SK-MEL-5 (cell line): Measurements from ENCODE around the gene CPXM2. TPM values are rescaled to one million over a fixed set of nuclear protein-coding genes. Genes with fewer than 3 reads are reported as not detected.

Source experiments
- DNase-seq: peaks from one replicate; pipeline ENCODE4 v3.0.0-alpha.2; 2016; ENCODE audit warnings: low read depth, low spot score
- in situ Hi-C: cut with HindIII; loops from 2 replicates; pipeline ENCODE4 v1.10.0; 2016; ENCODE audit warnings: low sequenced_read_pairs, high pct_unique_total_duplicates, low pct_unique_long_range_greater_than_20kb
- total RNA-seq: library from RNA; depleted of rRNA; stranded (reverse); fragments of >200 nt; shearing (Covaris generic); gene quantifications from 2 replicates; pipeline ENCODE4 v1.2.3, GENCODE V29; 2014

The CPXM2 gene
- total RNA-seq, 1 experiment from 2014 or later, result 1.2 TPM

GRCh38 chr10:123771877-123772644, 119.5 kb downstream of the CPXM2 start:
- in situ Hi-C loops, result no loop called here
- DNase-seq, result no peak

- DNase-seq, result no peak
- in situ Hi-C loops, result no loop called here
Observed at GRCh38 chr10:123769647-123770046, 122.0 kb downstream of the CPXM2 start.

GRCh38 chr10:123766761-123767160, 124.8 kb downstream of the CPXM2 start:
- in situ Hi-C loops, result no loop called here
- DNase-seq, result no peak

- DNase-seq, result no peak
- in situ Hi-C loops, result no loop called here
Observed at GRCh38 chr10:123766012-123766411, 125.6 kb downstream of the CPXM2 start.

- DNase-seq, result no peak
- in situ Hi-C loops, result no loop called here
Observed at GRCh38 chr10:123761666-123762230, 129.9 kb downstream of the CPXM2 start.

- DNase-seq, result no peak
- in situ Hi-C loops, result no loop called here
Observed at GRCh38 chr10:123761038-123761428, 130.6 kb downstream of the CPXM2 start.

GRCh38 chr10:123760356-123761037, 131.1 kb downstream of the CPXM2 start:
- no peak for DNase-seq
- in situ Hi-C loops, result no loop called here

- DNase-seq, result no peak
- in situ Hi-C loops, result no loop called here
Observed at GRCh38 chr10:123759501-123760031, 132.0 kb downstream of the CPXM2 start.

GRCh38 chr10:123759041-123759440, 132.6 kb downstream of the CPXM2 start:
- no peak for DNase-seq
- in situ Hi-C loops, result no loop called here

GRCh38 chr10:123757853-123758252, 133.8 kb downstream of the CPXM2 start:
- in situ Hi-C loops, result no loop called here
- DNase-seq, result no peak

GRCh38 chr10:123755061-123755460, 136.5 kb downstream of the CPXM2 start:
- no peak for DNase-seq
- in situ Hi-C loops, result no loop called here

GRCh38 chr10:123754123-123754522, 137.5 kb downstream of the CPXM2 start:
- in situ Hi-C loops, result no loop called here
- DNase-seq, result no peak

- no peak for DNase-seq
- in situ Hi-C loops, result no loop called here
Observed at GRCh38 chr10:123751342-123752134, 140.1 kb downstream of the CPXM2 start.

- DNase-seq, result no peak
- in situ Hi-C loops, result no loop called here
Observed at GRCh38 chr10:123750901-123751300, 140.7 kb downstream of the CPXM2 start.

- DNase-seq, result no peak
- in situ Hi-C loops, result no loop called here
Observed at GRCh38 chr10:123748711-123749110, 142.9 kb downstream of the CPXM2 start.

- in situ Hi-C loops, result no loop called here
- no peak for DNase-seq
Observed at GRCh38 chr10:123747426-123747825, 144.2 kb downstream of the CPXM2 start.

GRCh38 chr10:123746942-123747341, 144.7 kb downstream of the CPXM2 start:
- no peak for DNase-seq
- in situ Hi-C loops, result no loop called here

- in situ Hi-C loops, result no loop called here
- no peak for DNase-seq
Observed at GRCh38 chr10:123746520-123746919, 145.1 kb downstream of the CPXM2 start.
